Smooth muscle cell (in vitro differentiated cells): Measurements from ENCODE around the gene SOX5. TPM values are rescaled to one million over a fixed set of nuclear protein-coding genes. Genes with fewer than 3 reads are reported as not detected.

ENCODE experiments used
- DNase-seq: peaks from one replicate; lab custom pipeline; 2025; ENCODE audit not compliant: unreplicated experiment; lab: John Stamatoyannopoulos, UW
- H2AFZ ChIP-seq: fragments of 200-600 bp; sonication (generic); 2 replicates; pipeline ENCODE4 v1.6.0; 2016; ENCODE audit warnings: antibody characterized with exemption, low read depth, mild to moderate bottlenecking
- H3F3A ChIP-seq: fragments of 200-600 bp; sonication (generic); 2 replicates; pipeline ENCODE4 v1.6.0; 2017; ENCODE audit warnings: antibody characterized with exemption, low read depth
- H3K27ac ChIP-seq: fragments of 200-600 bp; sonication (generic); 2 replicates; pipeline ENCODE4 v1.5.1; 2016; ENCODE audit warnings: low read depth, mild to moderate bottlenecking
- H3K27me3 ChIP-seq: fragments of 200-600 bp; sonication (generic); 2 replicates; pipeline ENCODE4 v1.6.1; 2016; ENCODE audit warnings: low read depth, mild to moderate bottlenecking
- H3K36me3 ChIP-seq: fragments of 200-600 bp; sonication (generic); 2 replicates; pipeline ENCODE4 v1.5.1; 2016; ENCODE audit warnings: low read depth
- H3K4me1 ChIP-seq: fragments of 200-600 bp; sonication (generic); 2 replicates; pipeline ENCODE4 v1.5.1; 2016; ENCODE audit warnings: low read depth
- H3K4me2 ChIP-seq: fragments of 200-600 bp; sonication (generic); 2 replicates; pipeline ENCODE4 v1.6.0; 2016; ENCODE audit warnings: mild to moderate bottlenecking
- H3K4me3 ChIP-seq: fragments of 200-600 bp; sonication (generic); 2 replicates; pipeline ENCODE4 v1.5.1; 2016; ENCODE audit warnings: mild to moderate bottlenecking
- H3K79me2 ChIP-seq: fragments of 200-600 bp; sonication (generic); 2 replicates; pipeline ENCODE4 v1.6.0; 2016; ENCODE audit warnings: low read depth, mild to moderate bottlenecking
- H3K9ac ChIP-seq: fragments of 200-600 bp; sonication (generic); 2 replicates; pipeline ENCODE4 v1.6.0; 2016; ENCODE audit warnings: low read depth
- H3K9me3 ChIP-seq: fragments of 200-600 bp; sonication (generic); replicated peaks from 2 replicates; pipeline ENCODE4 v1.5.1; 2016; ENCODE audit warnings: low read depth
- H4K20me1 ChIP-seq: fragments of 200-600 bp; sonication (generic); 2 replicates; pipeline ENCODE4 v1.6.0; 2016; ENCODE audit warnings: low read depth
- CTCF ChIP-seq: fragments of 200-600 bp; sonication (generic); IDR thresholded peaks from 2 replicates; pipeline ENCODE4 v1.5.1; 2017; ENCODE audit warnings: borderline replicate concordance, mild to moderate bottlenecking, antibody characterized with exemption; ENCODE audit not compliant: insufficient read depth, poor library complexity, severe bottlenecking
- WGBS: methylation state at CpG from one replicate; pipeline ENCODE4 v1.1.7; 2016; ENCODE audit warnings: low lambda C conversion rate; 5-methylcytosine and 5-hydroxymethylcytosine counted together
- polyA plus RNA-seq: library from polyadenylated mRNA; unstranded; fragments of >200 nt; fragmentation: Nextera tagmentation; extraction: Ambion mirVana; gene quantifications from 2 replicates; pipeline ENCODE4 v1.2.1, GENCODE V29; 2016
- total RNA-seq: library from RNA; depleted of rRNA; stranded (reverse); fragments of >200 nt; gene quantifications from 2 replicates; pipeline ENCODE4 v1.2.3, GENCODE V29; 2014

SOX5 gene
- total and polyA plus RNA-seq, 2 experiments from 2014 or later: 22.3 to 47.8 TPM

DNA sequence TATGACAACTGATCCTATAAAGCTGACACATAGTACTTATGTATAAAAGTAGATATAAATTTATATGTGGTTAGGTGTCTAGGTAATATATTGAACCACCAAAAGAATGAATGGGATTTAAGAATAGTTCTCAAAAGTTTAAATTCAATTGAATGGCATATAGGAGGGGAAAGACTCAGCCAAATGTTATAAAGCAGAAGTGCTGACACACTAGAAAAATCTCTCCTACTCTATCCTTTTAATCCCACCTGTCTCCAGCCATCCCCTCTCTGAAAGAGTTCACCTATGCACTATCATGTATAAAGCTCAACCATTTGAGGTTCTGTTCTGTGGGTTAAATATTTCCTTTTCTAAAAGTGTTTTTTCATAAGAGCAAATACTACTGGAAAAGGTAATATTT is 400.7 kb downstream of the SOX5 start:
- Histone ChIP-seq H3K27me3 (no peaks in the 10 kb centered on the region), H3F3A (no peaks in the 10 kb centered on the region), H2AFZ (no peak overlapping the region), H3K9me3 (no peaks in the 10 kb centered on the region), H3K27ac (no peak overlapping the region), H3K36me3 (no peaks in the 10 kb centered on the region), H3K4me2 (no peak overlapping the region), H3K9ac (no peak overlapping the region), H3K4me1 (no peaks in the 10 kb centered on the region), H4K20me1 (no peaks in the 10 kb centered on the region), H3K4me3 (no peak overlapping the region), H3K79me2 (no peaks in the 10 kb centered on the region)
- no peak for TF ChIP-seq CTCF
- no peak for DNase-seq

- no peak for DNase-seq
Measured at GRCh38 chr12:23546756-23547155, 402.7 kb downstream of the SOX5 start.

GRCh38 chr12:23543767-23544166 is 405.7 kb downstream of the SOX5 start:
- H3F3A ChIP-seq: no peaks in the 10 kb centered on the region

More at GRCh38 chr12:23546756-23547155, 402.7 kb downstream of the SOX5 start:
- Histone ChIP-seq H2AFZ (no peak overlapping the region), H3K4me2 (no peak overlapping the region), H3K27ac (no peak overlapping the region), H3K9ac (no peak overlapping the region), H3K79me2 (no peaks in the 10 kb centered on the region), H3K27me3 (no peaks in the 10 kb centered on the region), H3K36me3 (peaks cover 5% of the 10 kb centered on the region), H3K9me3 (no peaks in the 10 kb centered on the region), H3K4me3 (no peak overlapping the region), H4K20me1 (no peaks in the 10 kb centered on the region), H3K4me1 (no peaks in the 10 kb centered on the region), H3F3A (no peaks in the 10 kb centered on the region)
- no peak for TF ChIP-seq CTCF
- WGBS: 93% methylated on average over 4 of the region's 4 CpGs

More at GRCh38 chr12:23543767-23544166, 405.7 kb downstream of the SOX5 start:
- H3K27me3 ChIP-seq: no peaks in the 10 kb centered on the region
- no peak for TF ChIP-seq CTCF
- no peak overlapping the region for H3K4me2 ChIP-seq
- 97% methylated on average over 1 of the region's 1 CpG for WGBS
- H2AFZ ChIP-seq: no peak overlapping the region
- H3K4me1 ChIP-seq: no peaks in the 10 kb centered on the region
- no peaks in the 10 kb centered on the region for H3K79me2 ChIP-seq
- H3K9me3 ChIP-seq: no peaks in the 10 kb centered on the region
- no peak overlapping the region for H3K4me3 ChIP-seq
- H4K20me1 ChIP-seq: no peaks in the 10 kb centered on the region
- H3K27ac ChIP-seq: no peak overlapping the region
- H3K36me3 ChIP-seq: peaks cover 17% of the 10 kb centered on the region
- no peak overlapping the region for H3K9ac ChIP-seq
- DNase-seq: no peak
